Neural progenitor cell (in vitro differentiated cells): ENCODE results near the gene SPATA19.

Source experiments
- EZH2 ChIP-seq: fragments of 200-600 bp; sonication (generic); IDR thresholded peaks from 2 replicates; pipeline ENCODE4 v1.6.1; 2017; ENCODE audit warnings: antibody characterized with exemption, mild to moderate bottlenecking, moderate library complexity
- EZH2phosphoT487 ChIP-seq: fragments of 200-600 bp; sonication (generic); IDR thresholded peaks from 2 replicates; pipeline ENCODE4 v1.6.1; 2017; ENCODE audit warnings: antibody characterized with exemption
- TF ChIP-seq, protein P1 (sequence below): fragments of 200-600 bp; sonication (generic); IDR thresholded peaks from 2 replicates; pipeline ENCODE4 v1.5.1; 2017; ENCODE audit warnings: antibody characterized with exemption, mild to moderate bottlenecking

DNA sequence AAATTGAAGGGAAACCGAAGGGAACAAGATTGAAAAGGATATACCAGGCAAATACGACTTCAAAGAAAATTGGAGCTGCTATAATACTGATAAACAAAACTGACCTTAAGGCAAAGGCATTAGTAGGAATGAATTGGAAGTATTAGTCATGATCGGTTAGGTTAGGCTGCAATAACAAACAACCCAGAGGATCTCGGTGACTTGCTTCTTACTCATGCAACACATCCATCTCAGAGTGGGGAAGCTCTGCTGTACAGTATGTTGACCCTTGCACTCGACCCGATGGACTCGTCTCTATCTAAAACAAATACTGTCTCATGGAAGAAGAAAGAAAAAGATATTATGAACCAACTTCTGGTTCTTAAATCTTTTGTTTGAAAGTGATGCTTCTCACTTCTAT is 42.3 kb downstream of the SPATA19 start:
- TF ChIP-seq, protein P1, sequence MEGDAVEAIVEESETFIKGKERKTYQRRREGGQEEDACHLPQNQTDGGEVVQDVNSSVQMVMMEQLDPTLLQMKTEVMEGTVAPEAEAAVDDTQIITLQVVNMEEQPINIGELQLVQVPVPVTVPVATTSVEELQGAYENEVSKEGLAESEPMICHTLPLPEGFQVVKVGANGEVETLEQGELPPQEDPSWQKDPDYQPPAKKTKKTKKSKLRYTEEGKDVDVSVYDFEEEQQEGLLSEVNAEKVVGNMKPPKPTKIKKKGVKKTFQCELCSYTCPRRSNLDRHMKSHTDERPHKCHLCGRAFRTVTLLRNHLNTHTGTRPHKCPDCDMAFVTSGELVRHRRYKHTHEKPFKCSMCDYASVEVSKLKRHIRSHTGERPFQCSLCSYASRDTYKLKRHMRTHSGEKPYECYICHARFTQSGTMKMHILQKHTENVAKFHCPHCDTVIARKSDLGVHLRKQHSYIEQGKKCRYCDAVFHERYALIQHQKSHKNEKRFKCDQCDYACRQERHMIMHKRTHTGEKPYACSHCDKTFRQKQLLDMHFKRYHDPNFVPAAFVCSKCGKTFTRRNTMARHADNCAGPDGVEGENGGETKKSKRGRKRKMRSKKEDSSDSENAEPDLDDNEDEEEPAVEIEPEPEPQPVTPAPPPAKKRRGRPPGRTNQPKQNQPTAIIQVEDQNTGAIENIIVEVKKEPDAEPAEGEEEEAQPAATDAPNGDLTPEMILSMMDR, result no peak
- TF ChIP-seq EZH2phosphoT487 (no peak), EZH2 (no peak)
